Osteoblast (primary cell): ENCODE measurements around the gene SPATA13. TPM values are rescaled to one million over a fixed set of nuclear protein-coding genes. Genes with fewer than 3 reads are reported as not detected.

Source experiments
- DNase-seq: peaks from one replicate; pipeline ENCODE4 v3.0.0; 2011; ENCODE audit warnings: low spot score, mixed read lengths; ENCODE audit not compliant: insufficient read length; ENCODE audit errors: missing footprints
- H2AFZ ChIP-seq: 2 replicates; pipeline ENCODE4 v1.6.0; 2011; ENCODE audit warnings: mild to moderate bottlenecking, low read length
- H3K27ac ChIP-seq: 2 replicates; pipeline ENCODE4 v1.5.1; 2011; ENCODE audit warnings: mild to moderate bottlenecking, low read depth, low read length, moderate library complexity
- H3K27me3 ChIP-seq: 2 replicates; pipeline ENCODE4 v1.6.0; 2012; ENCODE audit warnings: mild to moderate bottlenecking, control low read depth, inconsistent platforms, low read length, moderate library complexity; ENCODE audit not compliant: insufficient read depth
- H3K36me3 ChIP-seq: 2 replicates; pipeline ENCODE4 v1.5.1; 2011; ENCODE audit warnings: mild to moderate bottlenecking, low read length, control low read depth, moderate library complexity; ENCODE audit not compliant: insufficient read depth
- H3K4me1 ChIP-seq: 2 replicates; pipeline ENCODE4 v1.5.1; 2011; ENCODE audit warnings: mild to moderate bottlenecking, low read length, control low read depth, moderate library complexity; ENCODE audit not compliant: insufficient read depth
- H3K4me2 ChIP-seq: 2 replicates; pipeline ENCODE4 v1.6.0; 2011; ENCODE audit warnings: mild to moderate bottlenecking, low read length; ENCODE audit not compliant: insufficient read depth
- H3K4me3 ChIP-seq: fragments of 200-600 bp; sonication (generic); 3 replicates; pipeline ENCODE4 v1.5.1; 2012; ENCODE audit warnings: mild to moderate bottlenecking, low read length, inconsistent platforms; ENCODE audit not compliant: insufficient read depth
- H3K79me2 ChIP-seq: 2 replicates; pipeline ENCODE4 v1.6.0; 2012; ENCODE audit warnings: mild to moderate bottlenecking, low read length, control low read depth, inconsistent platforms; ENCODE audit not compliant: insufficient read depth
- H3K9me3 ChIP-seq: 2 replicates; pipeline ENCODE4 v1.5.1; 2011; ENCODE audit warnings: low read depth, low read length, control low read depth
- H4K20me1 ChIP-seq: 2 replicates; pipeline ENCODE4 v1.6.0; 2012; ENCODE audit warnings: mild to moderate bottlenecking, low read length, control low read depth; ENCODE audit not compliant: insufficient read depth
- CTCF ChIP-seq: IDR thresholded peaks from 2 replicates; pipeline ENCODE4 v1.5.1; 2011; ENCODE audit warnings: mild to moderate bottlenecking, low read depth, low read length, moderate library complexity; ENCODE audit errors: extremely low read depth
- total RNA-seq: library from RNA; depleted of rRNA; stranded (reverse); fragments of >200 nt; gene quantifications from 2 replicates; pipeline ENCODE4 v1.2.3, GENCODE V29; 2012

Gene SPATA13
- total RNA-seq, 1 donor = 40.2 TPM

- Histone ChIP-seq H3K36me3 (no peaks in the 10 kb centered on the region), H3K27me3 (peaks cover 4% of the 10 kb centered on the region), H3K4me2 (no peak overlapping the region), H3K79me2 (no peaks in the 10 kb centered on the region), H2AFZ (no peak overlapping the region), H4K20me1 (peaks cover 2% of the 10 kb centered on the region), H3K4me1 (no peaks in the 10 kb centered on the region), H3K9me3 (no peaks in the 10 kb centered on the region), H3K4me3 (no peak overlapping the region), H3K27ac (no peak overlapping the region)
- DNase-seq = no peak
- TF ChIP-seq CTCF = no peak
These were observed 36.8 kb upstream of the SPATA13 start for GRCh38 chr13:24123761-24124160.

GRCh38 chr13:24124789-24125476, 35.6 kb upstream of the SPATA13 start:
- Histone ChIP-seq H3K9me3 (no peaks in the 10 kb centered on the region), H3K4me2 (no peak overlapping the region), H3K36me3 (no peaks in the 10 kb centered on the region), H2AFZ (no peak overlapping the region), H3K27ac (no peak overlapping the region), H3K79me2 (no peaks in the 10 kb centered on the region), H3K27me3 (peaks cover 5% of the 10 kb centered on the region), H3K4me1 (no peaks in the 10 kb centered on the region), H4K20me1 (peaks cover 2% of the 10 kb centered on the region), H3K4me3 (no peak overlapping the region)
- no peak for DNase-seq
- TF ChIP-seq CTCF = no peak

- H3K4me3 ChIP-seq = no peak overlapping the region
- H4K20me1 ChIP-seq = peaks cover 2% of the 10 kb centered on the region
- no peak overlapping the region for H3K4me2 ChIP-seq
- H3K9me3 ChIP-seq = peaks cover 4% of the 10 kb centered on the region
- H3K79me2 ChIP-seq = no peaks in the 10 kb centered on the region
- H3K27ac ChIP-seq = no peak overlapping the region
- peaks cover 6% of the 10 kb centered on the region for H3K27me3 ChIP-seq
- H3K36me3 ChIP-seq = no peaks in the 10 kb centered on the region
- H3K4me1 ChIP-seq = no peaks in the 10 kb centered on the region
- no peak for DNase-seq
- no peak for TF ChIP-seq CTCF
- no peak overlapping the region for H2AFZ ChIP-seq
These were observed 33.3 kb upstream of the SPATA13 start for GRCh38 chr13:24127116-24127631.

GRCh38 chr13:24128112-24128511, 32.4 kb upstream of the SPATA13 start:
- Histone ChIP-seq H3K9me3 (peaks cover 4% of the 10 kb centered on the region), H3K27ac (no peak overlapping the region), H3K4me3 (no peak overlapping the region), H3K4me1 (no peaks in the 10 kb centered on the region), H3K4me2 (no peak overlapping the region), H3K36me3 (no peaks in the 10 kb centered on the region), H3K27me3 (peaks cover 6% of the 10 kb centered on the region), H2AFZ (no peak overlapping the region), H4K20me1 (peaks cover 2% of the 10 kb centered on the region), H3K79me2 (no peaks in the 10 kb centered on the region)
- TF ChIP-seq CTCF = no peak
- DNase-seq = no peak
